Muscle of back (tissue), 11 donors: ENCODE data around the gene LMO1. TPM values are rescaled to one million over a fixed set of nuclear protein-coding genes. Genes with fewer than 3 reads are reported as not detected.

Source experiments
- DNase-seq, 3 donors: peaks; one replicate each; pipeline versions ENCODE4 v3.0.0 to v3.0.0-alpha.2; 2013
- polyA plus RNA-seq, 10 donors: library from polyadenylated mRNA; unstranded; fragments of 120-200 nt; gene quantifications; one replicate each; pipeline ENCODE4 v1.2.1, GENCODE V29; 2013; ENCODE audit not compliant: insufficient read length in 10 of 10

LMO1 gene
- polyA plus RNA-seq, 10 donors: 0.54 to 5.5 (median 2.3) TPM

DNA sequence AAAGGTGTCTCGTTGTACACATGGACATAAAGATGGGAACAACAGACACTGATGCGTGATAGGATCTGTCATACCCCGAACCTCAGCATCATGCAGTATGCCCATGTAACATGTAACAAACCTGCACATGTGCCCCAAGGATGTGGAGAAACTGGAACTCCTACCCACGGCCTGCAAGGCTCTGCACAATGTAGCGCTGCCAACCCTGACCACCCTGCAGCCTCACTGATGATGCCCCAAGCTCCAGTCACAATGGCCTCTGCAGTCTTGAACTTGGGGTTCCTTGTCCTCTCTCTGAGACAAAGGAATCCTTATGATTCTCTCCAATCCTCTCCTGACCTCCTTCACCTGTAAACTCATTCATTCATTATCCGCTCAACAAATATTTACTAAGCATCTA is 14.2 kb downstream of the LMO1 start:
- no peak for DNase-seq

- DNase-seq: no peak
Measured at GRCh38 chr11:8248786-8249185, 14.9 kb downstream of the LMO1 start.

- no peak for DNase-seq
Measured at GRCh38 chr11:8247312-8247711, 16.4 kb downstream of the LMO1 start.

DNA sequence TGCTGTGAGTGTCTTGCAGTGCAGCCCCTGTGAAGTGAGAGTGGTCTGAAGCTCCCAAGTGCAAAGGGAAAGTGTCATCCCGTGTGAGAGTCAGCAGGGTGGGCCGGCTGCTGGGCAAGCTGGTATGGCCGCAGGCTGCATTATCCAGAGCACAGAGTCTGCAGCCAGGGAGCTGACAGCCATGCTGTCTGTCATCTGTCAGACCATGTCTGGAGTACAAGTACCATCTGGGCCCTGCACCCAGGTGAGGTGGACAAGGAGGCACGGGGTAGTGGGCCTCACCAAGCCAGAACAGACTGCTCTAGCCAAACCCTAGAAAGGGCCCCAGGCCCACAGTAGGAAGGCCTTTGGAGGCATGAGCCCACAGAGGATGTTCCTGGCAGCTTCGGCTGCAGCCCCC is 20.2 kb downstream of the LMO1 start:
- DNase-seq: no peak

GRCh38 chr11:8242499-8243280 is 21.0 kb downstream of the LMO1 start:
- DNase-seq: peak in 1 of 3 donors; percentile 39

- no peak for DNase-seq
Measured at GRCh38 chr11:8242118-8242475, 21.6 kb downstream of the LMO1 start.

DNA sequence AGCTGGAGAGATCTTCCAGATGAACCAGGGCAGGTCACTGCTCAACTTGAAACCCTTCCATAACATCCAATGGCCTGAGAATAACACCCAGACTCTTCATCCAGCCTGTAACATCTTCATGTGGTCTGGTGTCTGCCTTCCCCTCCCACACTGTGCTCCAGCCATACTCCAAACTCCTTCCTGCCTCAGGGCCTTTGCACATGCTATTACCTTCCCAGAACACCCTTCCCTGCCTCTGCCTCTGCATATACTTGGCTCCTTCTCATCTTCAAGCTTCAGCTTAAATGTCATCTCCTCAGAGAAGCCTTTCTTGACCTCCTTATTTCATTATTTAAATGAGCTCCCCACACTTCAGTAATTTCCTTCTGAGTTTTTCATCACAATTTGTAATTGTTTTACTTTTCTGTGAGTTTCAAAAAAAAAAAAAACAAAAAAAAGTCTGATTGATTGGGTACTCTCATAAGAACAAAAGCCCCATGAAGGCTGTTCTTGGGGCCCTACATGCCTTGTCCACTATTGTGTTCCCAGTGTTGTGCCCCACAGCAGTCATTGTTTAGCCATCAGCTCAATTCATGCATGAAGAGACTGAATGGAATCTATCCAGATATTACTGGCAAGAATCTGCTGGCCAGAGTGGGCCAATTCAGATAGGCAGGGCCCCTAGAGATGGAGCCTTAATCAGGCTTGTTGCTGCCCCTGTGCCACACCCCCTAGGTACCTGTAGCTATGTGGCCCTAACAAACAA is 22.1 kb downstream of the LMO1 start:
- DNase-seq: no peak

- DNase-seq: no peak
Measured at GRCh38 chr11:8239536-8240228, 24.0 kb downstream of the LMO1 start.

DNA sequence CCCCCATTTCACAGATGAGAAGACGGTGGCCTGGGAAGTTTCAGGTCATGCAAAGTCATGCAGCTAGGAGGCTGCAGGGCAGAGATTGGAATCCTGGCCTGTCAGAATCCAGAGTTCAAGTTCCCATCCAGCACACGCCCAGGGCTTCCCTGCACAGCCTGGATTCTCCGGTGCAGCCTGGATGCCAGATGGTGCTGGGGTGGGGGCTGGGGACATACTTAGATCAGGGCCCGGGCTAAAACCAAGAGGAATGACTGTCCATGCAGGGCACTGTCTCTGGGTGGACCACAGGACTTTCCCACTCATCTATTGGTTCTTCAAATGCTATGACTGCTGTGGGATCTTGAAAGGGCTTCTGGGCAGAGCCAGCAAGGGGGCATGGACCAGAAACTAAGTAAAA is 24.6 kb downstream of the LMO1 start:
- DNase-seq: no peak

DNA sequence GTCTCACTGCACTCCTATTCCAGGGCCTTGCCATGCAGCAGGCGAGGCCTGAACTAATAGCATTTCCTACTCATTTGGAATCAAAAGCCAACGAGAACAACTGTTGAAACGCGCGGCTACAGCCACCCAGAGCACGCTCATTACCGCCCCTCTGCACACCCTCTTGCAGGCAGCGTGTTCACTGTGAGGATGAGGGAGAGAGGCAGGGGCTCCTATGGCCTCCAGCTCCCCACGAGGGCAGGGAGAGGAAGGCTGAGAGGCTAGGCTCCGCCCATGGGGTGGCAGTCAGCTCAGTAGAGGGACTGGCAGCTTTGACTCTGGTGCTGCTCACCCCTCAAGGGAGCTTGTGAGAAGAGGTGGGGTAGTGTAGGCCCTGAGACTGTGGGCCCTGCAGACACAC is 26.2 kb downstream of the LMO1 start:
- no peak for DNase-seq

DNA sequence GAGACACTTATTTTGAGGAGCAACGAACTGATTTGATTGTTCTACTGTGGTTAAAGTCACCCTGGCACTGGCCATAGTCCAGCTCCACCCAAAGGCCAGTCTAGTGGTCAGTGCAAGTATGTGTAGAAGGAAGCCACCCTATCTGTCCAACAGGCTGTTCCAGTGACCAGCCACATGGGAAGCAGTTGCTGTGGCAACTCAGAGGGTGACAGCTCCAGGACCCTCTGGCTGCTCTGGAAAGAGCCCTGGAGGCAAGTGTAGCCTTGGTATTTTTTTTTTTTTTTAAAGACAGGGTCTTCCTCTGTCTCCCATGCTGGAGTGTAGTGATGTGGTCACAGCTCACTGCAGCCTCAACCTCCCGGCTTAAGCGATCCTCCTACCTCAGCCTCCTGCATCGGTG is 27.8 kb downstream of the LMO1 start:
- DNase-seq: no peak

DNA sequence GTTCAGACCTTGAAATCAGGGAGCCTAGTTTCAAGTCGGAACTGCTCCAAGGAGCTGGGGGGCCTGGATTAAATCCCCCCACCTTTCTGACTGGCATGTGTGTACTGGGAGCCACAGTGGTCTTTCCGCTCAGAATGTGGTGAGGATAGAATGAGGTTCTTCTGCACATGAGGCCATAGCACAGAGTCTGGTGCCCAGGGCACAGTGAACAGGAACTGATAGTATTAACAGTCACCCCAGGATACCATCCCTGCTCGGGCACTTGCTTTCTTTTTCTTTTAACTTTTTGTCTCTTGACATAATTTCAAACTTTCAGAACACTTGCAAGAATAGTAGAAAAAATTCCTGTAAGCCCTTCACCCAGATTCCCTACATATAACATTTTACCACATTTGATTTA is 28.8 kb downstream of the LMO1 start:
- DNase-seq: no peak

GRCh38 chr11:8234425-8234821 is 29.3 kb downstream of the LMO1 start:
- DNase-seq: no peak

- no peak for DNase-seq
Measured at GRCh38 chr11:8233691-8234424, 29.8 kb downstream of the LMO1 start.

DNA sequence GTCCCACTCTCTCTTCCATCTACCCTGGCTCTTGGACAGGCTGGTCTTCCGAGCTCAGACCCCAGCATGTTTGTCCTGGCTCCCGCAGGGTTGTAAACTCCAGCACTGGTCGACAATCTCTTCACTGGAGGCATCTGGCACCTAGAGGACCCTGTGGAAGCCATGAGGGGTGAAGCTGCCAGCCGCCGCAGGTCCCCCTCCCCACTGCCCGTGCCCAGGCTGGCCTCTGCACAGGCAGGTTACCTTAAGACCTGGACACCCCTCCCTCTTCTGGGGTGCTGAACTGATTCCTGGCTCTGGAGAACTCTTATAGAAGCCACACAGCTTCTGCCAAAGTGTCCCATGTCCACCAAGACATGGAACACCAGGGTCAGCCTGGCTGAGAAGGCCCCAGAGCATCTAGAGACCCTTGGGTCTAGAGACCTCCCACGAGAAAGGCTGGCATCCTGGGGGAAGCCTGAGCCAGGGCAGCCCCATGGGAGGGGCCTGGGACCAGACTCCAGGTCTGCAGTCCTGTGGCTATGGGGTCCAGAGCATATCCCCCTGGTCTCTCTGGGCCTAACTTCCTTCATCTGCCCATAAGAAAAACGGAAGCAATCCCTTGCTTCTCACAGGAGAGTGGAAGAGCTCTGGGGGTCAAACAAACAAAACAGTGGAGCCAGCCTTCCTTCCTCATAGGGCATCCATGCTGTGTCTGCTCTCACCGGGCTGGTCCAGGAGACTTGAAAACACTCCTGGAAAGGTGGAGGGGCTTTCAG is 30.6 kb downstream of the LMO1 start:
- DNase-seq: no peak

- no peak for DNase-seq
Measured at GRCh38 chr11:8232414-8232813, 31.3 kb downstream of the LMO1 start.

GRCh38 chr11:8231979-8232378 is 31.7 kb downstream of the LMO1 start:
- DNase-seq: no peak

GRCh38 chr11:8230921-8231847 is 32.5 kb downstream of the LMO1 start:
- no peak for DNase-seq

DNA sequence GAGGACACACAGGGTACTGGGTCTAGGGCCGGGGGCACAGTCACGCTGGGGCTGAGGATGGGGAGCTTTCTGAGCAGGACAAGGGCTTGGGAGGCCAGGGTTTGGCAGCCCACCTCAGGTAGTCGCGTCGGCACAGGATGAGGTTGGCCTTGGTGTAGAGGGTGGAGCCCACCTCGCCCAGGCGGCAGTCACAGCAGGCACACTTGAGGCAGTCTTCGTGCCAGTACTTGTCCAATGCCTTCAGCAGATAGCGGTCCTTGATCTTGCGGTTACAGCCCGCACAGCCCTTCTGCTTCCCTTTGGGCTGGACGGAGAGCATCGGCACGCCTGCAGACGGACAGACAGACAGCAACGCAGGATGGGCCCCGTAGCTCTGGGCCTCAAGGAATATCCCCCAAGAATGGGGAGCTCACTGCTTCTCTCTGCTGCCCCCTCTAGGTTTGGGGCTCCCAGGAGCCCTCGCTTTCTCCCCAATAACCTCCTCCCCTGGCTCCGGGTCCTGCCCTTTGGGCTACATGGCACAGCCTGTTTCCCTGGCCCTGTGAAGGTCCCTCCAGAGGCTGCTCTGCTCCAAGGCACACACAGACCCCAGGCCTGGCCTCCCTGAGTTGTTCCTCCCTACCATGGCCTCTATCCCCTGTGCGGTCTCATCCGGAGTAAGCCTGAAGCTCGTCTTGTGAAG is 33.4 kb downstream of the LMO1 start:
- no peak for DNase-seq
